HEK293 (cell line): ENCODE data around the gene SPRED3.

Experiments
- CTCF ChIP-seq: fragments of 450-650 bp; formaldehyde crosslinking; IDR thresholded peaks from 2 replicates; pipeline ENCODE4 v1.5.1; 2016; ENCODE audit warnings: missing biosample characterization, missing genetic modification characterization
- ELK4 ChIP-seq: IDR thresholded peaks from 2 replicates; pipeline ENCODE4 v1.6.1; 2011; ENCODE audit warnings: mild to moderate bottlenecking, low read depth, low read length, borderline replicate concordance
- MZF1 ChIP-seq: fragments of 450-650 bp; formaldehyde crosslinking; IDR thresholded peaks from 2 replicates; pipeline ENCODE4 v1.5.1; 2017; ENCODE audit warnings: missing biosample characterization, missing genetic modification characterization, borderline replicate concordance
- ZFP41 ChIP-seq: fragments of 450-650 bp; formaldehyde crosslinking; IDR thresholded peaks from 2 replicates; pipeline ENCODE4 v1.5.1; 2016; ENCODE audit warnings: missing biosample characterization, missing genetic modification characterization, borderline replicate concordance
- ZNF221 ChIP-seq: fragments of 450-650 bp; formaldehyde crosslinking; IDR thresholded peaks from 2 replicates; pipeline ENCODE4 v1.5.1; 2017; ENCODE audit warnings: missing biosample characterization, missing genetic modification characterization, borderline replicate concordance
- ZNF274 ChIP-seq, 2 experiments: fragments of 200-500 bp in 1 of 2; fragments of 450-650 bp in 1 of 2; sonication (Bioruptor generic) in 1 of 2; formaldehyde crosslinking in 1 of 2; IDR thresholded peaks; 2 replicates each; pipeline versions ENCODE4 v1.5.1 to v1.6.1; 2014 to 2016; ENCODE audit warnings: borderline replicate concordance in 1 of 2, inconsistent platforms in 1 of 2, low read length in 1 of 2, missing biosample characterization in 1 of 2, missing genetic modification characterization in 1 of 2
- ZNF501 ChIP-seq: fragments of 450-650 bp; formaldehyde crosslinking; IDR thresholded peaks from 2 replicates; pipeline ENCODE4 v1.5.1; 2016; ENCODE audit warnings: missing biosample characterization, missing genetic modification characterization
- TF ChIP-seq, protein P1 (sequence below): fragments of 450-650 bp; IDR thresholded peaks from 2 replicates; pipeline ENCODE4 v1.5.1; 2018; ENCODE audit warnings: missing biosample characterization, mild to moderate bottlenecking, missing genetic modification characterization
- TF ChIP-seq, protein P2 (sequence below): sonication (generic); formaldehyde crosslinking; IDR thresholded peaks from 2 replicates; pipeline ENCODE4 v1.8.1; 2022; ENCODE audit warnings: mild to moderate bottlenecking, moderate library complexity, missing genetic modification reagents
- TF ChIP-seq, protein P3 (sequence below): fragments of 450-650 bp; formaldehyde crosslinking; IDR thresholded peaks from 2 replicates; pipeline ENCODE4 v1.5.1; 2016; ENCODE audit warnings: missing biosample characterization, missing genetic modification characterization

DNA sequence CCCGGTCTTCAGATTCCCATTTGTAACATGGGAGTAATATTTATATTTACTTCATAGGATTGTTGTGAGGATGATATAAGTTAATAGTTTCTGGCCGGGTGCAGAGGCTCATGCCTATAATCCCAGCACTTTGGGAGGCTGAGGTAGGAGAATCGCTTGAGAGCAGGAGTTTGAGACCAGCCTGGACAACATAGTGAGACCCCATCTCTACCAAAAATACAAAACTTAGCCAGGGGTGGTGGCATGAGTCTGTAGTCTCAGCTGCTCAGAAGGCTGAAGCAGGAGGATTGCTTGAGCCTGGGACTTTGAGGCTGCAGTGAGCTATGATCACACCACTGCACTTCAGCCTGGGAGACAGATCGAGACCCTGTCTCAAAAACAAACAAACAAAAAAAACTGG lies 41.7 kb upstream of the SPRED3 start:
- TF ChIP-seq, protein P1, sequence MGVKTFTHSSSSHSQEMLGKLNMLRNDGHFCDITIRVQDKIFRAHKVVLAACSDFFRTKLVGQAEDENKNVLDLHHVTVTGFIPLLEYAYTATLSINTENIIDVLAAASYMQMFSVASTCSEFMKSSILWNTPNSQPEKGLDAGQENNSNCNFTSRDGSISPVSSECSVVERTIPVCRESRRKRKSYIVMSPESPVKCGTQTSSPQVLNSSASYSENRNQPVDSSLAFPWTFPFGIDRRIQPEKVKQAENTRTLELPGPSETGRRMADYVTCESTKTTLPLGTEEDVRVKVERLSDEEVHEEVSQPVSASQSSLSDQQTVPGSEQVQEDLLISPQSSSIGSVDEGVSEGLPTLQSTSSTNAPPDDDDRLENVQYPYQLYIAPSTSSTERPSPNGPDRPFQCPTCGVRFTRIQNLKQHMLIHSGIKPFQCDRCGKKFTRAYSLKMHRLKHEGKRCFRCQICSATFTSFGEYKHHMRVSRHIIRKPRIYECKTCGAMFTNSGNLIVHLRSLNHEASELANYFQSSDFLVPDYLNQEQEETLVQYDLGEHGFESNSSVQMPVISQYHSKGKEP = no peak
- no peak for TF ChIP-seq ZNF501 (tag by site-specific recombination)
- TF ChIP-seq CTCF (tag by site-specific recombination) = no peak
- TF ChIP-seq ZNF274 (IDR thresholded peaks at IDR 0.05; ENCODE audit: low read length) = no peak
- TF ChIP-seq ZNF274 (tag by site-specific recombination; IDR thresholded peaks at IDR 0.05; ENCODE audit: borderline replicate concordance) = no peak
- no peak for TF ChIP-seq MZF1
- no peak for TF ChIP-seq ZFP41 (tag by site-specific recombination)
- TF ChIP-seq, protein P2, sequence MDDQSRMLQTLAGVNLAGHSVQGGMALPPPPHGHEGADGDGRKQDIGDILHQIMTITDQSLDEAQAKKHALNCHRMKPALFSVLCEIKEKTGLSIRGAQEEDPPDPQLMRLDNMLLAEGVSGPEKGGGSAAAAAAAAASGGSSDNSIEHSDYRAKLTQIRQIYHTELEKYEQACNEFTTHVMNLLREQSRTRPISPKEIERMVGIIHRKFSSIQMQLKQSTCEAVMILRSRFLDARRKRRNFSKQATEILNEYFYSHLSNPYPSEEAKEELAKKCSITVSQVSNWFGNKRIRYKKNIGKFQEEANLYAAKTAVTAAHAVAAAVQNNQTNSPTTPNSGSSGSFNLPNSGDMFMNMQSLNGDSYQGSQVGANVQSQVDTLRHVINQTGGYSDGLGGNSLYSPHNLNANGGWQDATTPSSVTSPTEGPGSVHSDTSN (CRISPR knock-in tag) = no peak
- no peak for TF ChIP-seq ELK4
- no peak for TF ChIP-seq ZNF221 (tag by site-specific recombination)
- TF ChIP-seq, protein P3, sequence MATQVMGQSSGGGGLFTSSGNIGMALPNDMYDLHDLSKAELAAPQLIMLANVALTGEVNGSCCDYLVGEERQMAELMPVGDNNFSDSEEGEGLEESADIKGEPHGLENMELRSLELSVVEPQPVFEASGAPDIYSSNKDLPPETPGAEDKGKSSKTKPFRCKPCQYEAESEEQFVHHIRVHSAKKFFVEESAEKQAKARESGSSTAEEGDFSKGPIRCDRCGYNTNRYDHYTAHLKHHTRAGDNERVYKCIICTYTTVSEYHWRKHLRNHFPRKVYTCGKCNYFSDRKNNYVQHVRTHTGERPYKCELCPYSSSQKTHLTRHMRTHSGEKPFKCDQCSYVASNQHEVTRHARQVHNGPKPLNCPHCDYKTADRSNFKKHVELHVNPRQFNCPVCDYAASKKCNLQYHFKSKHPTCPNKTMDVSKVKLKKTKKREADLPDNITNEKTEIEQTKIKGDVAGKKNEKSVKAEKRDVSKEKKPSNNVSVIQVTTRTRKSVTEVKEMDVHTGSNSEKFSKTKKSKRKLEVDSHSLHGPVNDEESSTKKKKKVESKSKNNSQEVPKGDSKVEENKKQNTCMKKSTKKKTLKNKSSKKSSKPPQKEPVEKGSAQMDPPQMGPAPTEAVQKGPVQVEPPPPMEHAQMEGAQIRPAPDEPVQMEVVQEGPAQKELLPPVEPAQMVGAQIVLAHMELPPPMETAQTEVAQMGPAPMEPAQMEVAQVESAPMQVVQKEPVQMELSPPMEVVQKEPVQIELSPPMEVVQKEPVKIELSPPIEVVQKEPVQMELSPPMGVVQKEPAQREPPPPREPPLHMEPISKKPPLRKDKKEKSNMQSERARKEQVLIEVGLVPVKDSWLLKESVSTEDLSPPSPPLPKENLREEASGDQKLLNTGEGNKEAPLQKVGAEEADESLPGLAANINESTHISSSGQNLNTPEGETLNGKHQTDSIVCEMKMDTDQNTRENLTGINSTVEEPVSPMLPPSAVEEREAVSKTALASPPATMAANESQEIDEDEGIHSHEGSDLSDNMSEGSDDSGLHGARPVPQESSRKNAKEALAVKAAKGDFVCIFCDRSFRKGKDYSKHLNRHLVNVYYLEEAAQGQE (tag by site-specific recombination) = no peak
